ENCODE data around the gene SSBP3. TPM values are rescaled to one million over a fixed set of nuclear protein-coding genes. Genes with fewer than 3 reads are reported as not detected.

SSBP3 gene
- total RNA-seq, 1 experiment from 2014 or later = 42.1 TPM

- H3K27me3 ChIP-seq (replicated peaks; ENCODE audit: control insufficient read depth, insufficient read depth, low read length) = no peaks in the 10 kb centered on the region
- H3K4me1 Mint-ChIP-seq (ENCODE audit: low read depth, unreplicated experiment) = no peaks in the 10 kb centered on the region
- H3K4me1 ChIP-seq = no peaks in the 10 kb centered on the region
- ChIA-PET POLR2A (no interaction called here), CTCF (no interaction called here)
- intact Hi-C loops (cut with micrococcal nuclease; ENCODE audit: unreplicated experiment) = no loop called here
- no peak overlapping the region for H3K27ac Mint-ChIP-seq (ENCODE audit: unreplicated experiment)
- no peaks in the 10 kb centered on the region for H3K27me3 Mint-ChIP-seq (ENCODE audit: insufficient read depth, unreplicated experiment)
- no peak overlapping the region for H3K4me3 Mint-ChIP-seq (ENCODE audit: unreplicated experiment)
- TF ChIP-seq CTCF (IDR thresholded peaks at IDR 0.05; ENCODE audit: insufficient read depth in 1 of 2, low read depth in 1 of 2, low read length in 1 of 2, severe bottlenecking in 1 of 2, unreplicated experiment in 1 of 2) = no peak
- no peaks in the 10 kb centered on the region for H3K36me3 ChIP-seq (ENCODE audit: control insufficient read depth, insufficient read depth, low read length)
- H3K9me3 ChIP-seq = no peaks in the 10 kb centered on the region
- DNase-seq = no peak
- no peaks in the 10 kb centered on the region for H3K36me3 Mint-ChIP-seq (ENCODE audit: insufficient read depth, unreplicated experiment)
- H3K9me3 Mint-ChIP-seq (ENCODE audit: unreplicated experiment) = no peaks in the 10 kb centered on the region
- H3K4me3 ChIP-seq (ENCODE audit: low read depth, low read length) = no peak overlapping the region
- BruUV-seq (replicated peaks) = no TSS peak
Observed at GRCh38 chr1:54363925-54364324, 42.3 kb downstream of the SSBP3 start.

DNA sequence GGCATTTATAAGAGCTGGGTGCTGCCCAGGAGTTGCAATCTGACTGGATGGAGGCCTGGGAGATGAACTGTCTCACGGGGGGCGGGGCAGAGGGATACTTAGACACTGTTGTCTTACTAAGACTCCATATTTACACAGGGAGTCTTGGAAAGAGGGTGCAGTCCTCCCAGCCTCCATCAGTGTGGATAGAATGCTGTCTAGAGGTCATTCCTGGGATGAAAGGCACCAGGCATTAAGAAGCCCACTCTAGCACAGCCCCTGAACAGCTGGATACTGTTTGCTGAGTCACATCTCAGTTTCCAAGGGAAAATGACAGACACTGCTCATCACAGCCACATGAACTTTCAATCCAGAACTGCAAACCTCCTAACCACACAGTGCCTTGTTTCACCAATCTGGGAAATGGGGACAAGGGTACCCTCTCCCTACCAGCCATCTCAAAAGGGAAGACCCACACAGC is 43.3 kb downstream of the SSBP3 start:
- no peaks in the 10 kb centered on the region for H3K9me3 Mint-ChIP-seq (ENCODE audit: unreplicated experiment)
- H3K27me3 ChIP-seq (replicated peaks; ENCODE audit: control insufficient read depth, insufficient read depth, low read length) = no peaks in the 10 kb centered on the region
- no peaks in the 10 kb centered on the region for H3K4me1 ChIP-seq
- H3K4me1 Mint-ChIP-seq (ENCODE audit: low read depth, unreplicated experiment) = no peaks in the 10 kb centered on the region
- H3K9me3 ChIP-seq = no peaks in the 10 kb centered on the region
- no peaks in the 10 kb centered on the region for H3K36me3 ChIP-seq (ENCODE audit: control insufficient read depth, insufficient read depth, low read length)
- CTCF ChIA-PET = interaction anchor here (0.6 kb wide), 1 partner anchor 50 kb away, joined by 4 read pairs; no protein-coding TSS in a partner anchor
- no peak for DNase-seq
- TF ChIP-seq CTCF (IDR thresholded peaks at IDR 0.05; ENCODE audit: insufficient read depth in 1 of 2, low read depth in 1 of 2, low read length in 1 of 2, severe bottlenecking in 1 of 2, unreplicated experiment in 1 of 2) = no peak
- H3K4me3 Mint-ChIP-seq (ENCODE audit: unreplicated experiment) = no peak overlapping the region
- intact Hi-C loops (cut with micrococcal nuclease; ENCODE audit: unreplicated experiment) = no loop called here
- H3K27ac Mint-ChIP-seq (ENCODE audit: unreplicated experiment) = no peak overlapping the region
- no peaks in the 10 kb centered on the region for H3K27me3 Mint-ChIP-seq (ENCODE audit: insufficient read depth, unreplicated experiment)
- H3K4me3 ChIP-seq (ENCODE audit: low read depth, low read length) = no peak overlapping the region
- H3K36me3 Mint-ChIP-seq (ENCODE audit: insufficient read depth, unreplicated experiment) = no peaks in the 10 kb centered on the region
- BruUV-seq (replicated peaks) = no TSS peak
- POLR2A ChIA-PET = no interaction called here

- no peaks in the 10 kb centered on the region for H3K36me3 ChIP-seq (ENCODE audit: control insufficient read depth, insufficient read depth, low read length)
Observed at GRCh38 chr1:54361342-54361741, 44.9 kb downstream of the SSBP3 start.

More at GRCh38 chr1:54361342-54361741, 44.9 kb downstream of the SSBP3 start:
- ChIA-PET CTCF (interaction anchor here (0.8 kb wide), 1 partner anchor 30 kb away, joined by 4 read pairs; no protein-coding TSS in a partner anchor), POLR2A (no interaction called here)
- no peaks in the 10 kb centered on the region for H3K9me3 ChIP-seq
- peaks cover 11% of the 10 kb centered on the region for H3K4me1 Mint-ChIP-seq (ENCODE audit: low read depth, unreplicated experiment)
- no peak for DNase-seq
- no peaks in the 10 kb centered on the region for H3K36me3 Mint-ChIP-seq (ENCODE audit: insufficient read depth, unreplicated experiment)
- no peak overlapping the region for H3K4me3 ChIP-seq (ENCODE audit: low read depth, low read length)
- no peak overlapping the region for H3K4me3 Mint-ChIP-seq (ENCODE audit: unreplicated experiment)
- no peaks in the 10 kb centered on the region for H3K27me3 Mint-ChIP-seq (ENCODE audit: insufficient read depth, unreplicated experiment)
- intact Hi-C loops (cut with micrococcal nuclease; ENCODE audit: unreplicated experiment) = no loop called here
- H3K27ac Mint-ChIP-seq (ENCODE audit: unreplicated experiment) = no peak overlapping the region
- no peaks in the 10 kb centered on the region for H3K27me3 ChIP-seq (replicated peaks; ENCODE audit: control insufficient read depth, insufficient read depth, low read length)
- no peak for TF ChIP-seq CTCF (IDR thresholded peaks at IDR 0.05; ENCODE audit: insufficient read depth in 1 of 2, low read depth in 1 of 2, low read length in 1 of 2, severe bottlenecking in 1 of 2, unreplicated experiment in 1 of 2)
- H3K9me3 Mint-ChIP-seq (ENCODE audit: unreplicated experiment) = no peaks in the 10 kb centered on the region
- peaks cover 9% of the 10 kb centered on the region for H3K4me1 ChIP-seq
- BruUV-seq (replicated peaks) = no TSS peak
